ENCODE measurements around the gene POU2F3. TPM values are rescaled to one million over a fixed set of nuclear protein-coding genes. Genes with fewer than 3 reads are reported as not detected.

POU2F3 gene
- polyA plus RNA-seq, 3 donors, result 0.37 to 0.54 TPM; not detected in 1

GRCh38 chr11:120256178-120256577, 16.2 kb downstream of the POU2F3 start:
- Histone ChIP-seq H3K79me2 (ENCODE audit: insufficient read depth, low read length) (no peaks in the 10 kb centered on the region), H3K27me3 (ENCODE audit: control insufficient read depth in 2 of 2, insufficient read depth in 2 of 2, low read length in 2 of 2) (peaks cover 5 to 53% of the 10 kb centered on the region in 2 donors), H3K27ac (ENCODE audit: low read depth in 1 of 2, low read length in 2 of 2) (no peak overlapping the region), H3K36me3 (replicated peaks in 1 of 2; ENCODE audit: control insufficient read depth in 1 of 2, insufficient read depth in 2 of 2, low read length in 2 of 2) (no peaks in the 10 kb centered on the region), H3K4me1 (ENCODE audit: control insufficient read depth in 1 of 2, insufficient read depth in 2 of 2, low read length in 2 of 2) (no peaks in the 10 kb centered on the region), H4K20me1 (ENCODE audit: insufficient read depth, low read length) (no peaks in the 10 kb centered on the region), H3K9ac (ENCODE audit: insufficient read depth, low read length, poor library complexity, severe bottlenecking) (no peak overlapping the region), H3K4me2 (replicated peaks; ENCODE audit: extremely low read depth, low read length, poor library complexity, severe bottlenecking) (no peak overlapping the region), H3K4me3 (replicated peaks in 1 of 3; ENCODE audit: low read depth in 2 of 3, low read length in 3 of 3) (no peak overlapping the region), H2AFZ (ENCODE audit: insufficient read depth, low read depth, low read length, poor library complexity, severe bottlenecking) (no peak overlapping the region), H3K9me3 (replicated peaks in 1 of 2; ENCODE audit: control insufficient read depth in 1 of 2, insufficient read depth in 1 of 2, low read length in 2 of 2) (peaks cover 0 to 3% of the 10 kb centered on the region in 2 donors)
- peaks cover 45 to 61% (median 51%) of the 10 kb centered on the region in 3 donors for H3K27me3 Mint-ChIP-seq (ENCODE audit: low read depth in 3 of 3)
- peak overlapping the region in 1 of 2 donors; percentile 27 for H3K4me3 Mint-ChIP-seq
- no peak for DNase-seq
- peaks cover 3% of the 10 kb centered on the region for H3K4me1 Mint-ChIP-seq
- TF ChIP-seq CTCF (IDR thresholded peaks at IDR 0.05), result no peak
- no peaks in the 10 kb centered on the region for H3K36me3 Mint-ChIP-seq
- no peak overlapping the region for H3K27ac Mint-ChIP-seq
- intact Hi-C loops (cut with micrococcal nuclease), result no loop called here
- H3K9me3 Mint-ChIP-seq, result peaks cover 0 to 2% (median 0%) of the 10 kb centered on the region in 7 donors
- 61% methylated on average over 4 of the region's 4 CpGs for WGBS (ENCODE audit: insufficient coverage)

- no peak for DNase-seq
- no peak overlapping the region for H3K4me3 ChIP-seq (replicated peaks in 1 of 3; ENCODE audit: low read depth in 2 of 3, low read length in 3 of 3)
- no peaks in the 10 kb centered on the region for H4K20me1 ChIP-seq (ENCODE audit: insufficient read depth, low read length)
- H3K4me1 ChIP-seq (ENCODE audit: control insufficient read depth in 1 of 2, insufficient read depth in 2 of 2, low read length in 2 of 2), result no peaks in the 10 kb centered on the region
- no peak overlapping the region for H2AFZ ChIP-seq (ENCODE audit: insufficient read depth, low read depth, low read length, poor library complexity, severe bottlenecking)
- TF ChIP-seq CTCF (IDR thresholded peaks at IDR 0.05), result no peak
- no peaks in the 10 kb centered on the region for H3K79me2 ChIP-seq (ENCODE audit: insufficient read depth, low read length)
- peaks cover 5 to 51% of the 10 kb centered on the region in 2 donors for H3K27me3 ChIP-seq (ENCODE audit: control insufficient read depth in 2 of 2, insufficient read depth in 2 of 2, low read length in 2 of 2)
- Mint-ChIP-seq H3K9me3 (peaks cover 0 to 2% (median 0%) of the 10 kb centered on the region in 7 donors), H3K36me3 (no peaks in the 10 kb centered on the region), H3K4me1 (peaks cover 3% of the 10 kb centered on the region), H3K27ac (no peak overlapping the region), H3K4me3 (no peak overlapping the region), H3K27me3 (ENCODE audit: low read depth in 3 of 3) (peaks cover 50 to 60% (median 52%) of the 10 kb centered on the region in 3 donors)
- no peak overlapping the region for H3K9ac ChIP-seq (ENCODE audit: insufficient read depth, low read length, poor library complexity, severe bottlenecking)
- intact Hi-C loops (cut with micrococcal nuclease), result no loop called here
- no CpG with 5 or more reads among the region's 2 CpGs for WGBS (ENCODE audit: insufficient coverage)
- no peak overlapping the region for H3K4me2 ChIP-seq (replicated peaks; ENCODE audit: extremely low read depth, low read length, poor library complexity, severe bottlenecking)
- H3K36me3 ChIP-seq (replicated peaks in 1 of 2; ENCODE audit: control insufficient read depth in 1 of 2, insufficient read depth in 2 of 2, low read length in 2 of 2), result no peaks in the 10 kb centered on the region
- no peak overlapping the region for H3K27ac ChIP-seq (ENCODE audit: low read depth in 1 of 2, low read length in 2 of 2)
- H3K9me3 ChIP-seq (replicated peaks in 1 of 2; ENCODE audit: control insufficient read depth in 1 of 2, insufficient read depth in 1 of 2, low read length in 2 of 2), result peaks cover 0 to 3% of the 10 kb centered on the region in 2 donors
Observed at GRCh38 chr11:120256779-120257178, 16.8 kb downstream of the POU2F3 start.

Measured in CD14-positive monocyte (primary cell).